ENCODE measurements around the gene ALG2. TPM values are rescaled to one million over a fixed set of nuclear protein-coding genes. Genes with fewer than 3 reads are reported as not detected.
A peak's percentile ranks its signal among the peaks of the same experiment; 100 is the strongest.

The ALG2 gene
- total and polyA plus RNA-seq, 2 of the 13 experiments (the other 11 are each of a cell fraction or from before 2014, with no cell fraction given), result 46.2 to 49.0 TPM

GRCh38 chr9:99221621-99222415 lies at the start of gene ALG2, which contains the start of gene SEC61B (continued):
- TF ChIP-seq NR2C2 (CRISPR knock-in tag; IDR thresholded peaks at IDR 0.05; ENCODE audit: borderline replicate concordance) (peak; percentile 95), ZNF589 (CRISPR knock-in tag; conservative IDR thresholded peaks at IDR 0.05) (0 out of 2 replicates have a peak, but pooled peaks have one; percentile 48), YY1 (IDR thresholded peaks at IDR 0.05; ENCODE audit: insufficient read depth, insufficient replicate concordance, low read depth, low read length) (peak; percentile 86), TFDP1 (CRISPR knock-in tag; IDR thresholded peaks at IDR 0.05; ENCODE audit: borderline replicate concordance) (no peak), THYN1 (CRISPR knock-in tag; IDR thresholded peaks at IDR 0.05; ENCODE audit: borderline replicate concordance, low read depth) (no peak), ZNF773 (CRISPR knock-in tag; IDR thresholded peaks at IDR 0.05; ENCODE audit: borderline replicate concordance) (peak; percentile 57; the same call in 1 of the 2 replicates), DZIP1 (CRISPR knock-in tag; IDR thresholded peaks at IDR 0.05) (no peak), SMYD3 (CRISPR knock-in tag; IDR thresholded peaks at IDR 0.05) (0 out of 2 replicates have a peak, but pooled peaks have one; percentile 37), ZNF496 (CRISPR knock-in tag; IDR thresholded peaks at IDR 0.05; ENCODE audit: insufficient replicate concordance) (no peak), EP300 (IDR thresholded peaks at IDR 0.05; ENCODE audit: low read depth in 2 of 2, low read length in 2 of 2) (0 out of 4 replicates have a peak, but pooled peaks of 1 of the 2 experiments have one; percentile 19), EP300 (CRISPR knock-in tag; IDR thresholded peaks at IDR 0.05; ENCODE audit: borderline replicate concordance) (no peak), ZIK1 (CRISPR knock-in tag; IDR thresholded peaks at IDR 0.05; ENCODE audit: borderline replicate concordance, low read depth) (peak; percentile 66; the same call in 1 of the 2 replicates), MXI1 (IDR thresholded peaks at IDR 0.05; ENCODE audit: borderline replicate concordance, low read depth, low read length) (no peak; the same call in 2 of the 3 replicates), FOSL2 (CRISPR knock-in tag; IDR thresholded peaks at IDR 0.05) (peak; percentile 17), TEF (CRISPR knock-in tag; IDR thresholded peaks at IDR 0.05) (peak; percentile 62; the same call in 1 of the 2 replicates), ASH2L (IDR thresholded peaks at IDR 0.05; ENCODE audit: insufficient read length, low read depth, low read length) (peak; percentile 79), DR1 (CRISPR knock-in tag; IDR thresholded peaks at IDR 0.05) (peak; percentile 73; the same call in 1 of the 2 replicates), POLR2G (IDR thresholded peaks at IDR 0.05; ENCODE audit: low read depth, low read length) (peak; percentile 96), ZNF607 (CRISPR knock-in tag; IDR thresholded peaks at IDR 0.05; ENCODE audit: borderline replicate concordance) (peak; percentile 72; the same call in 1 of the 2 replicates), ZFYVE20 (CRISPR knock-in tag; IDR thresholded peaks at IDR 0.05; ENCODE audit: borderline replicate concordance, low read depth) (peak; percentile 47; the same call in 1 of the 2 replicates), AKAP8 (CRISPR knock-in tag; IDR thresholded peaks at IDR 0.05) (0 out of 2 replicates have a peak, but pooled peaks have one; percentile 58), ZBTB38 (CRISPR knock-in tag; IDR thresholded peaks at IDR 0.05) (peak; percentile 63; the same call in 1 of the 2 replicates), KAT7 (CRISPR knock-in tag; IDR thresholded peaks at IDR 0.05; ENCODE audit: borderline replicate concordance) (peak; percentile 82; the same call in 1 of the 2 replicates), ZFP36L1 (CRISPR knock-in tag; IDR thresholded peaks at IDR 0.05) (0 out of 2 replicates have a peak, but pooled peaks have one; percentile 48)

Data from HepG2 (cell line).